Upper lobe of left lung (tissue), 6 donors: ENCODE results near the gene ANO1. TPM values are rescaled to one million over a fixed set of nuclear protein-coding genes. Genes with fewer than 3 reads are reported as not detected.

ENCODE experiments used
- ATAC-seq, 2 donors: fragments of 200-7000 bp; cut with Tn5 transposase; one replicate each; pipeline ENCODE4 v1.9.1; 2022; ENCODE audit warnings: mild to moderate bottlenecking in 2 of 2, moderate library complexity in 2 of 2; ENCODE audit not compliant: low FRiP score in 2 of 2
- DNase-seq, 2 donors: peaks; one replicate each; pipeline ENCODE4 v3.0.0-alpha.2; 2019 to 2020
- H3K27ac ChIP-seq, 4 donors: fragments of 200-600 bp; sonication (generic); one replicate each; pipeline ENCODE4 v1.5.1; 2016 to 2019
- H3K27me3 ChIP-seq, 4 donors: fragments of 200-600 bp; sonication (generic); one replicate each; pipeline ENCODE4 v1.5.1; 2017 to 2019
- H3K36me3 ChIP-seq, 4 donors: fragments of 200-600 bp; sonication (generic); one replicate each; pipeline ENCODE4 v1.5.1; 2016 to 2019
- H3K4me1 ChIP-seq, 4 donors: fragments of 200-600 bp; sonication (generic); one replicate each; pipeline ENCODE4 v1.5.1; 2018 to 2019
- H3K4me3 ChIP-seq, 4 donors: fragments of 200-600 bp; sonication (generic); one replicate each; pipeline ENCODE4 v1.5.1; 2017 to 2019; ENCODE audit warnings: mild to moderate bottlenecking in 2 of 4, moderate library complexity in 1 of 4
- H3K9me3 ChIP-seq, 4 donors: fragments of 200-600 bp; sonication (generic); one replicate each; pipeline ENCODE4 v1.5.1; 2018 to 2019
- EP300 ChIP-seq, 4 donors: sonication (generic); formaldehyde crosslinking; IDR thresholded peaks; one replicate each; pipeline ENCODE4 v1.5.1; 2017; ENCODE audit warnings: antibody characterized with exemption in 4 of 4, control low read depth in 2 of 4
- POLR2A ChIP-seq, 4 donors: fragments of 450-650 bp; IDR thresholded peaks; one replicate each; pipeline ENCODE4 v1.5.1; 2016 to 2017; ENCODE audit warnings: antibody characterized with exemption in 4 of 4, mild to moderate bottlenecking in 2 of 4
- POLR2AphosphoS5 ChIP-seq, 2 donors: sonication (generic); formaldehyde crosslinking; IDR thresholded peaks; one replicate each; pipeline ENCODE4 v1.5.1; 2017; ENCODE audit warnings: antibody characterized with exemption in 2 of 2
- WGBS, 2 donors: methylation state at CpG; one replicate each; pipeline ENCODE4 v1.1.5; 2017 to 2018; 5-methylcytosine and 5-hydroxymethylcytosine counted together
- total RNA-seq, 6 donors: library from RNA; depleted of rRNA in 4 of 6; stranded (reverse); fragments of >200 nt in 4 of 6; gene quantifications; one replicate each; pipeline versions ENCODE4 v1.1.0 to v1.2.1, GENCODE V29; 2016 to 2021
- TF ChIP-seq, protein P1 (sequence below), 6 experiments: fragments of 450-650 bp in 4 of 6; fragments of 200-600 bp in 2 of 6; sonication (generic) in 2 of 6; IDR thresholded peaks; one replicate each; pipeline ENCODE4 v1.5.1; 2016 to 2019; ENCODE audit warnings: antibody characterized with exemption in 6 of 6
- donor health status: DM: no; HTN: no; CAD: no; lungs with moderate emphysema.
- donor health status: DM: no; HTN: yes; CAD: no; lungs with severe emphysema.

ANO1 gene
- total RNA-seq, 6 donors from 2014 or later: 4.8 to 13.2 (median 7.2) TPM

DNA sequence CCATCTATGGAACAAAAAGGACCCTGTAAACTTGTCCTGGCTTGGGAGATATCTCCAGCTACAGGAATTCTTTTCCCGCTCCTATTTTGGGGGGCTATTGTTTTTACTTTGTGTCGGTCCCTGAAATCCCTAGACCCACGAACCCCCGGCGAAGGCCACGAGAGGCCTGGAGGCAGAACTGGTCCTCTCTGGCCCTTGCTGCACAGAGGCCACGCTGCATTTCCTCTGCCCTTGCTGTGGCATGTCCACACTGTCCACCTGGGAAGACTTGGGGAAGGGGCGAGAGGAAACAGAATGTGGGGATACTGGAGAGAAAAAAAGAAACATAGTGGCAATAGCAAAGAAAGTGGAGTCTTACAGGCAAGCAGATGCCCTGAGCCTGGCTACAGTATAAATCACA, 2.3 kb upstream of the ANO1 start:
- TF ChIP-seq POLR2AphosphoS5 (IDR thresholded peaks at IDR 0.05) (no peak), POLR2A (IDR thresholded peaks at IDR 0.05) (no peak), EP300 (IDR thresholded peaks at IDR 0.05) (no peak)
- TF ChIP-seq, protein P1, sequence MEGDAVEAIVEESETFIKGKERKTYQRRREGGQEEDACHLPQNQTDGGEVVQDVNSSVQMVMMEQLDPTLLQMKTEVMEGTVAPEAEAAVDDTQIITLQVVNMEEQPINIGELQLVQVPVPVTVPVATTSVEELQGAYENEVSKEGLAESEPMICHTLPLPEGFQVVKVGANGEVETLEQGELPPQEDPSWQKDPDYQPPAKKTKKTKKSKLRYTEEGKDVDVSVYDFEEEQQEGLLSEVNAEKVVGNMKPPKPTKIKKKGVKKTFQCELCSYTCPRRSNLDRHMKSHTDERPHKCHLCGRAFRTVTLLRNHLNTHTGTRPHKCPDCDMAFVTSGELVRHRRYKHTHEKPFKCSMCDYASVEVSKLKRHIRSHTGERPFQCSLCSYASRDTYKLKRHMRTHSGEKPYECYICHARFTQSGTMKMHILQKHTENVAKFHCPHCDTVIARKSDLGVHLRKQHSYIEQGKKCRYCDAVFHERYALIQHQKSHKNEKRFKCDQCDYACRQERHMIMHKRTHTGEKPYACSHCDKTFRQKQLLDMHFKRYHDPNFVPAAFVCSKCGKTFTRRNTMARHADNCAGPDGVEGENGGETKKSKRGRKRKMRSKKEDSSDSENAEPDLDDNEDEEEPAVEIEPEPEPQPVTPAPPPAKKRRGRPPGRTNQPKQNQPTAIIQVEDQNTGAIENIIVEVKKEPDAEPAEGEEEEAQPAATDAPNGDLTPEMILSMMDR (IDR thresholded peaks at IDR 0.05): no peak
- Histone ChIP-seq H3K27ac (no peak overlapping the region), H3K36me3 (no peaks in the 10 kb centered on the region), H3K4me1 (peaks cover 0 to 22% (median 4%) of the 10 kb centered on the region in 4 donors), H3K4me3 (no peak overlapping the region), H3K9me3 (no peaks in the 10 kb centered on the region), H3K27me3 (peaks cover 0 to 15% (median 5%) of the 10 kb centered on the region in 4 donors)
- 86 to 90% methylated on average over 8 of the region's 8 CpGs for WGBS, 2 donors
- DNase-seq: peak in 1 of 2 donors; percentile 3
- ATAC-seq: no peak

DNA sequence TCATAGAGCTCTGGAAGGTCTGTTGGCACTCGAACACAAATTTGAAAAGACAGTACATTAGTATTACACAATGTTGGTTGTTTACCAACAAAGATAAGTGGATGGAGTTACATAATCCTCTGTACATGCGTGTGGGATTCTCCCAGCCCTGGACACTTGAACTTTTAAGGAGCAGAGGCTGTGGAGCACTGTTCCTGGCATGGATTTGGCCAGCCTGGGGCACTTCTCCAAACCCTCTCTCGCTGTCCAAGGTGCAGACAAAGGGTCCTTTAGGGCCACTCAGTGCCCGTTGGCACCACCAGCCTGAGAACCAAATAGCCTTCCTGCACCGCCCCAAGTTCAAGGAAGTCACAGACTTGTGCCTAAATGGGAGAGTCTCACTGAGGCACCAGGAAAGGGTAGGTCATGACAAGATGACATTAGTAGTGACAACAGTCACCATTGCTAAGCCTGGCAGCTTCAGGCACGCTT, 1.6 kb upstream of the ANO1 start:
- Histone ChIP-seq H3K27ac (no peak overlapping the region), H3K9me3 (no peaks in the 10 kb centered on the region), H3K36me3 (no peaks in the 10 kb centered on the region), H3K27me3 (peaks cover 0 to 15% (median 5%) of the 10 kb centered on the region in 4 donors), H3K4me3 (no peak overlapping the region), H3K4me1 (peaks cover 0 to 22% (median 4%) of the 10 kb centered on the region in 4 donors)
- TF ChIP-seq, protein P1 (IDR thresholded peaks at IDR 0.05): no peak
- TF ChIP-seq EP300 (IDR thresholded peaks at IDR 0.05): no peak
- TF ChIP-seq POLR2A (IDR thresholded peaks at IDR 0.05): no peak
- no peak for TF ChIP-seq POLR2AphosphoS5 (IDR thresholded peaks at IDR 0.05)
- ATAC-seq (peak in 1 of 2 donors; percentile 20), DNase-seq (peak in 1 of 2 donors; percentile 19)
- WGBS, 2 donors: 57 to 71% methylated on average over 5 to 6 of the region's 6 CpGs

DNA sequence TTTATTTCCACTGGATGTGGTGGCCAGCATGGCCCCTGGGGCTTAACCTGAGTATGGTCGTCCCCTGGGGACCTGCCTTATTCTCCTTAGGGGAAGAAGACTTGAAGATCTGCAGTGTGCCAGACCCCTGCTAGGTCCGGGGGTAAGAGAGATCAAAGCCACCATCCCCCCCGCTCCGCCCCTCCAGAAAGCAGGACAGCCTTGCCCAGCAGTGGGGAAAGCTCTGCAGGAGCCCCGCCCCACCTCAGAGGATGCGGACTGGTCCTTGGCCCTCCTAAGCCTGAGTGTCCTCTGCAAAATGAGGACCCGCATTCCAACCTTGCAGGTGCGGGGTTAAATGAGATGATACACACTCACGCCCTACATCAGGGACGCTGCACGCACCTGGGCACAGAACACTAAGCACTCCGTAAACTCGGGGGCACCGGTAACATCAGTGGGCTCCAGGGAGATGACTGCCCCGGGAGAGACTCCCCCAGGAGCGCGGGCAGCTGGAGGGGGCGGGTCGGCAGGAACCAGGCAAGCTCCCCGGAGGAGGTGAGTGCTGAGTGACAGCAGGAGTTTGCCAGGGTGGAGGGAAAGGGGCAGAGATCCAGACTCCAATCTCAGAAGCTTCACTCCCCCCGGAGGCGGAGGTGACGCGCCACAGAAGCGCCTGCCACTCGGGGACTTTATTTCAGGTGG, 564 bp upstream of the ANO1 start:
- TF ChIP-seq, protein P1 (IDR thresholded peaks at IDR 0.05): no peak
- no peak for TF ChIP-seq POLR2AphosphoS5 (IDR thresholded peaks at IDR 0.05)
- no peak for TF ChIP-seq EP300 (IDR thresholded peaks at IDR 0.05)
- no peak for TF ChIP-seq POLR2A (IDR thresholded peaks at IDR 0.05)
- Histone ChIP-seq H3K4me3 (peak overlapping the region in 3 of 4 donors; percentile 22 to 39 (median 32)), H3K36me3 (no peaks in the 10 kb centered on the region), H3K27ac (no peak overlapping the region), H3K27me3 (peaks cover 0 to 15% (median 5%) of the 10 kb centered on the region in 4 donors), H3K4me1 (peaks cover 0 to 22% (median 4%) of the 10 kb centered on the region in 4 donors), H3K9me3 (no peaks in the 10 kb centered on the region)
- ATAC-seq (no peak), DNase-seq (no peak)
- WGBS, 2 donors: 7 to 25% methylated on average over 7 to 24 of the region's 26 CpGs

DNA sequence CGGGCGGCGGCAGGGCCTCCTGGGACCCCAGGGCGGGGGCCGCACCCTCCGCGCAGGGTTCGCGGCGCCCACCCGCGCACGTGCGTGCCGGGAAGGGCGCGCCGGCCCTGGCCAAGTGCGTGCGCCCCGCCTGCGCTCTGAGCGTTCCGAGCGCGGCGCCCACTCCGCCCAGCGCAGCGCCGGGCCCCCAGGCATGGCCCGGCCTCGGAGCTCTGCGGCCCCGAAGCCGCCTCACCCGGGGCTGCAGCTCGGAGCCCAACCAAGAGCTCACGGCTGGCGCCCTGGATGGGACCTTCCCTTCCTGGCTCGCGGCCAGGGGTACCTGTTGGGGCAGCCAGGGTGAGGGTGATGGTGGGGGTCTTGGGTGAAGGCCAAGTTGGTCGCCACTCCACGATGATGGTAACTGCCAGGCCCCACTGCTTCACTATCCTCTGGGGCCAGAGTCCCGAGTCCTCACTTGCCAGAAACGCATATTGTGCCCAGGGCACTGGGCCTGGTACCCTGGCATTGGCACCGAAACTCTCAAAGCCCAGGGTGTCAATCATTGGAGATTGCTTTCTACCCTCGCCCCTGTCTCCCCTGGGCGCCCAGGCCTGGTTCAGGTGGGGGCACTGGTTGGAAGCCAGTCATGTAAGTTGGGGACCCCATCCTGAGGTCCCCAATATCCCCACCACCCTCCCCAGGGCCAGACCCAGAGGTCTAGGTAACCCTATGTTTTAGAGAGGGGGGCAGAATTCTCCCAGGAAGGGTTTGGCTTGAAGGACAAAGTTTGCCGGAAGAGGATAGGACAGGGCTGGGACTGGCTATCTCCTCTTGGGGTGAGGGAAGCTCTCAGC, 882 bp downstream of the ANO1 start:
- H3K27me3 ChIP-seq: peaks cover 0 to 15% (median 5%) of the 10 kb centered on the region in 4 donors
- H3K9me3 ChIP-seq: no peaks in the 10 kb centered on the region
- WGBS, 2 donors: 35 to 36% methylated on average over 8 to 17 of the region's 50 CpGs
- no peak for DNase-seq
- ATAC-seq: no peak
- no peaks in the 10 kb centered on the region for H3K36me3 ChIP-seq
- TF ChIP-seq, protein P1 (IDR thresholded peaks at IDR 0.05): no peak
- TF ChIP-seq POLR2AphosphoS5 (IDR thresholded peaks at IDR 0.05) (no peak), EP300 (IDR thresholded peaks at IDR 0.05) (no peak), POLR2A (IDR thresholded peaks at IDR 0.05) (no peak)
- peak overlapping the region in 3 of 4 donors; percentile 22 to 39 (median 38) for H3K4me3 ChIP-seq
- H3K4me1 ChIP-seq: peaks cover 0 to 13% (median 4%) of the 10 kb centered on the region in 4 donors
- H3K27ac ChIP-seq: peak overlapping the region in 1 of 4 donors; percentile 5
